ENCODE results near the gene BLOC1S5. TPM values are rescaled to one million over a fixed set of nuclear protein-coding genes. Genes with fewer than 3 reads are reported as not detected.

Gene BLOC1S5
- total RNA-seq, 1 experiment from 2014 or later = 15.0 TPM

DNA sequence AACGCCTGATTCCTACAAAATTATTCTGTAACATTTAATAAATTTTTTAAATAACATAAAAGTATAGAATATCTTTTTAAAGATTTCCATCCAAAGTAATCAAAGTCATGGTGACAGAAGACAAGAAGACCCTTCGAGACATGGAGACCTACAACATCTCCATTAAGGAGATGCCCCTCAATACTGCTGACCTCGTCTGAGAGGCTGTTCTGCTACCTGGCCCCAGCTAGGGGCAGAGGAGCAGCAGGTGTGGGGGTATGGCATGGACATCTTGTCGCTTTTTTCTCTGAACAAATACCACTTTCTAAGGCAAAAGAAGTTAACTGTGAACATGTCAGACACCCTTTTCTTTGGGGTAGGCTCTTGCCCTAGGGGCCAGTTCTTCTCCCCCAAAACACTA, 44.1 kb downstream of the BLOC1S5 start:
- intact Hi-C loops (cut with micrococcal nuclease; ENCODE audit: unreplicated experiment) = no loop called here
- POLR2A ChIA-PET = interaction anchor here (0.6 kb wide), 1 partner anchor 723 kb away, joined by 5 read pairs; no protein-coding TSS in a partner anchor
- Mint-ChIP-seq H3K27ac (ENCODE audit: unreplicated experiment) (no peak overlapping the region), H3K9me3 (ENCODE audit: unreplicated experiment) (no peaks in the 10 kb centered on the region), H3K36me3 (ENCODE audit: insufficient read depth, unreplicated experiment) (no peaks in the 10 kb centered on the region), H3K4me3 (ENCODE audit: unreplicated experiment) (no peak overlapping the region), H3K4me1 (ENCODE audit: low read depth, unreplicated experiment) (no peaks in the 10 kb centered on the region), H3K27me3 (ENCODE audit: insufficient read depth, unreplicated experiment) (no peaks in the 10 kb centered on the region)
- Histone ChIP-seq H3K27me3 (replicated peaks; ENCODE audit: control insufficient read depth, insufficient read depth, low read length) (no peaks in the 10 kb centered on the region), H3K4me1 (no peaks in the 10 kb centered on the region), H3K4me3 (ENCODE audit: low read depth, low read length) (no peak overlapping the region), H3K36me3 (ENCODE audit: control insufficient read depth, insufficient read depth, low read length) (no peaks in the 10 kb centered on the region), H3K9me3 (no peaks in the 10 kb centered on the region)
- DNase-seq = no peak
- CTCF ChIA-PET = no interaction called here
- no TSS peak for BruUV-seq (replicated peaks)
- TF ChIP-seq, protein P1, sequence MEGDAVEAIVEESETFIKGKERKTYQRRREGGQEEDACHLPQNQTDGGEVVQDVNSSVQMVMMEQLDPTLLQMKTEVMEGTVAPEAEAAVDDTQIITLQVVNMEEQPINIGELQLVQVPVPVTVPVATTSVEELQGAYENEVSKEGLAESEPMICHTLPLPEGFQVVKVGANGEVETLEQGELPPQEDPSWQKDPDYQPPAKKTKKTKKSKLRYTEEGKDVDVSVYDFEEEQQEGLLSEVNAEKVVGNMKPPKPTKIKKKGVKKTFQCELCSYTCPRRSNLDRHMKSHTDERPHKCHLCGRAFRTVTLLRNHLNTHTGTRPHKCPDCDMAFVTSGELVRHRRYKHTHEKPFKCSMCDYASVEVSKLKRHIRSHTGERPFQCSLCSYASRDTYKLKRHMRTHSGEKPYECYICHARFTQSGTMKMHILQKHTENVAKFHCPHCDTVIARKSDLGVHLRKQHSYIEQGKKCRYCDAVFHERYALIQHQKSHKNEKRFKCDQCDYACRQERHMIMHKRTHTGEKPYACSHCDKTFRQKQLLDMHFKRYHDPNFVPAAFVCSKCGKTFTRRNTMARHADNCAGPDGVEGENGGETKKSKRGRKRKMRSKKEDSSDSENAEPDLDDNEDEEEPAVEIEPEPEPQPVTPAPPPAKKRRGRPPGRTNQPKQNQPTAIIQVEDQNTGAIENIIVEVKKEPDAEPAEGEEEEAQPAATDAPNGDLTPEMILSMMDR (IDR thresholded peaks at IDR 0.05; ENCODE audit: insufficient read depth in 1 of 2, low read depth in 1 of 2, low read length in 1 of 2, severe bottlenecking in 1 of 2, unreplicated experiment in 1 of 2) = no peak

- Mint-ChIP-seq H3K9me3 (ENCODE audit: unreplicated experiment) (no peaks in the 10 kb centered on the region), H3K27ac (ENCODE audit: unreplicated experiment) (no peak overlapping the region), H3K4me1 (ENCODE audit: low read depth, unreplicated experiment) (no peaks in the 10 kb centered on the region), H3K4me3 (ENCODE audit: unreplicated experiment) (no peak overlapping the region), H3K27me3 (ENCODE audit: insufficient read depth, unreplicated experiment) (no peaks in the 10 kb centered on the region), H3K36me3 (ENCODE audit: insufficient read depth, unreplicated experiment) (no peaks in the 10 kb centered on the region)
- H3K4me1 ChIP-seq = no peaks in the 10 kb centered on the region
- no peaks in the 10 kb centered on the region for H3K27me3 ChIP-seq (replicated peaks; ENCODE audit: control insufficient read depth, insufficient read depth, low read length)
- no peaks in the 10 kb centered on the region for H3K9me3 ChIP-seq
- POLR2A ChIA-PET = no interaction called here
- TF ChIP-seq, protein P1 (IDR thresholded peaks at IDR 0.05; ENCODE audit: insufficient read depth in 1 of 2, low read depth in 1 of 2, low read length in 1 of 2, severe bottlenecking in 1 of 2, unreplicated experiment in 1 of 2) = no peak
- no peak for DNase-seq
- CTCF ChIA-PET = no interaction called here
- H3K4me3 ChIP-seq (ENCODE audit: low read depth, low read length) = no peak overlapping the region
- H3K36me3 ChIP-seq (ENCODE audit: control insufficient read depth, insufficient read depth, low read length) = no peaks in the 10 kb centered on the region
- BruUV-seq (replicated peaks) = no TSS peak
- intact Hi-C loops (cut with micrococcal nuclease; ENCODE audit: unreplicated experiment) = no loop called here
These were observed 46.5 kb downstream of the BLOC1S5 start for GRCh38 chr6:8017705-8018104.

DNA sequence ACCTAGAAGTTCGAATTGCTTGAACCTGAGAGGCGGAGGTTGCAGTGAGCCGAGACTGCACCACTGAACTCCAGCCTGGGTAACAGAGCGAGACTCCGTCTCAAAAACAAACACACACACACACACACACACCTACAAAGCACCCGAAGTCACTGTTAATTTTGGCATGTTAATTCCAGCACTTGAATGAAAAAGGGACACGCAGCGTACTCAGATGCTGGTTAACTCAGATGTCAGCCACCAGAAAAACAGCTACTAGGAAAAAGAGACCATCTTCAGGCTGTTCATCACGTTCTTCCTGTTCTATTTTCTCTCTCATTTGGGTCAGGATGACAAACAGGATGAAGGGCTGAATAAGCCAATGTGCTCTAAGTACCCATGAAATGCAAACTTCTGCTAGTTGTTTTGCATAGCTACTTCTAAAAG, 46.9 kb downstream of the BLOC1S5 start:
- H3K9me3 ChIP-seq = no peaks in the 10 kb centered on the region
- no peaks in the 10 kb centered on the region for H3K9me3 Mint-ChIP-seq (ENCODE audit: unreplicated experiment)
- H3K4me3 ChIP-seq (ENCODE audit: low read depth, low read length) = no peak overlapping the region
- DNase-seq = no peak
- POLR2A ChIA-PET = no interaction called here
- H3K4me1 ChIP-seq = no peaks in the 10 kb centered on the region
- no peaks in the 10 kb centered on the region for H3K36me3 ChIP-seq (ENCODE audit: control insufficient read depth, insufficient read depth, low read length)
- no TSS peak for BruUV-seq (replicated peaks)
- H3K4me3 Mint-ChIP-seq (ENCODE audit: unreplicated experiment) = no peak overlapping the region
- H3K4me1 Mint-ChIP-seq (ENCODE audit: low read depth, unreplicated experiment) = no peaks in the 10 kb centered on the region
- CTCF ChIA-PET = no interaction called here
- no peaks in the 10 kb centered on the region for H3K27me3 ChIP-seq (replicated peaks; ENCODE audit: control insufficient read depth, insufficient read depth, low read length)
- no peaks in the 10 kb centered on the region for H3K27me3 Mint-ChIP-seq (ENCODE audit: insufficient read depth, unreplicated experiment)
- intact Hi-C loops (cut with micrococcal nuclease; ENCODE audit: unreplicated experiment) = no loop called here
- H3K27ac Mint-ChIP-seq (ENCODE audit: unreplicated experiment) = no peak overlapping the region
- TF ChIP-seq, protein P1 (IDR thresholded peaks at IDR 0.05; ENCODE audit: insufficient read depth in 1 of 2, low read depth in 1 of 2, low read length in 1 of 2, severe bottlenecking in 1 of 2, unreplicated experiment in 1 of 2) = no peak
- H3K36me3 Mint-ChIP-seq (ENCODE audit: insufficient read depth, unreplicated experiment) = no peaks in the 10 kb centered on the region
